Right ventricle myocardium superior (tissue), 1 donor: Measurements from ENCODE around the gene NCS1. TPM values are rescaled to one million over a fixed set of nuclear protein-coding genes. Genes with fewer than 3 reads are reported as not detected.
"Not testable (repeated sequence)": the region's sequence is repeated elsewhere in the genome, so short reads cannot be mapped to it uniquely, and the experiment has no call there.

ENCODE experiments used
- ATAC-seq: fragments of 200-7000 bp; cut with Tn5 transposase; one replicate; pipeline ENCODE4 v1.9.1; 2020; ENCODE audit warnings: mild to moderate bottlenecking; ENCODE audit not compliant: poor library complexity
- DNase-seq: peaks from one replicate; pipeline ENCODE4 v3.0.0-alpha.2; 2020
- intact Hi-C: fragments of 100-400 bp; cut with DNase I; formaldehyde crosslinking; loops from one replicate; pipeline ENCODE4 v1.11.2; 2022
- total RNA-seq: library from RNA; stranded (reverse); fragmentation: NEBNext Ultra II Directional; extraction: Animal tissue kit (Norgen Biotek cat#: 25700); gene quantifications from one replicate; pipeline ENCODE4 v1.2.1, GENCODE V29; 2021
- donor health status: DM: no; HTN: yes; CAD: no; lungs with severe emphysema.

Gene NCS1
- total RNA-seq, 1 donor from 2014 or later = 5.0 TPM

- intact Hi-C loops = loop anchor here (5.0 kb wide), 1 partner anchor 355 kb away; no protein-coding TSS in a partner anchor
- ATAC-seq (no peak), DNase-seq (no peak)
Measured at GRCh38 chr9:130242270-130243014, 70.2 kb downstream of the NCS1 start.

GRCh38 chr9:130243015-130243881, 71.0 kb downstream of the NCS1 start:
- DNase-seq = peak; percentile 89
- peak; percentile 82 for ATAC-seq
- intact Hi-C loops = loop anchor here (5.0 kb wide), 1 partner anchor 356 kb away; no protein-coding TSS in a partner anchor

DNA sequence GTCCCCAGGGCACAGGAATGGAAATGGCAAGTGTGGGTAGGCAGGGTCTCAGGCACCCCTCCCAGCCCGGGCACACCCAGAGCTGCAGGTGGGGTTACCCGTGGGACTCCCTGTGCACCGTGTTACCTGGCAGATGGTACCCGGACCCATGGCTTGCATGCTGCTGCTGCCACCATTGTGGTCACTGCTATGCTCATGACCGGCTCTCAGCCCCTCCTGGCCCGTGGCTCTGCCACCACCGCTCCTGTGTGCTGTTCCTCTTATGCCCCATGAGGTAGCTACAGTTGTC, 71.6 kb downstream of the NCS1 start:
- ATAC-seq (no peak), DNase-seq (no peak)
- intact Hi-C loops = loop anchor here (5.0 kb wide), 1 partner anchor 357 kb away; no protein-coding TSS in a partner anchor

- DNase-seq (no peak), ATAC-seq (no peak)
- intact Hi-C loops = loop anchor here (5.0 kb wide), 1 partner anchor 357 kb away; no protein-coding TSS in a partner anchor
Measured at GRCh38 chr9:130244548-130245165, 72.5 kb downstream of the NCS1 start.

GRCh38 chr9:130245474-130245873, 73.3 kb downstream of the NCS1 start:
- ATAC-seq (no peak), DNase-seq (no peak)
- intact Hi-C loops = no loop called here

DNA sequence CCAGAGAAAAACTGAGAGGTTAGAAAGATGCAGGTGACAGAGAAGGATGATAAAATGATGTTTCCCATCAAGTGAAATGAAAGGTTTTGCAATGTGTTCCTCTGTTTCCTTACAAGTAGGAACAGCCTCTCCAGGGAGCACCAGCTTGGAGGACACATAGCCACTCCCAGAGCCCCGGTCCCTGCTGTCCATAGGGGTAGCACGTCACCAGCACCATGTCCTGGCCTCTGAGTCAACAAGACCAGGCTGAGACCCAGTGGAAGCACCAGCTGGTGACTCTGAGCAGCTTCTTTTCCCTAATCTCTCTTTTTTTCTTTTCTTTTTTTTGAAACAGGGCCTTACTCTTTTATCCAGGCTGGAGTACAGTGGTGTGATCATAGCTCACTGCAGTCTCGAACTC, 73.9 kb downstream of the NCS1 start:
- intact Hi-C loops = no loop called here
- no peak for DNase-seq
- no peak for ATAC-seq

DNA sequence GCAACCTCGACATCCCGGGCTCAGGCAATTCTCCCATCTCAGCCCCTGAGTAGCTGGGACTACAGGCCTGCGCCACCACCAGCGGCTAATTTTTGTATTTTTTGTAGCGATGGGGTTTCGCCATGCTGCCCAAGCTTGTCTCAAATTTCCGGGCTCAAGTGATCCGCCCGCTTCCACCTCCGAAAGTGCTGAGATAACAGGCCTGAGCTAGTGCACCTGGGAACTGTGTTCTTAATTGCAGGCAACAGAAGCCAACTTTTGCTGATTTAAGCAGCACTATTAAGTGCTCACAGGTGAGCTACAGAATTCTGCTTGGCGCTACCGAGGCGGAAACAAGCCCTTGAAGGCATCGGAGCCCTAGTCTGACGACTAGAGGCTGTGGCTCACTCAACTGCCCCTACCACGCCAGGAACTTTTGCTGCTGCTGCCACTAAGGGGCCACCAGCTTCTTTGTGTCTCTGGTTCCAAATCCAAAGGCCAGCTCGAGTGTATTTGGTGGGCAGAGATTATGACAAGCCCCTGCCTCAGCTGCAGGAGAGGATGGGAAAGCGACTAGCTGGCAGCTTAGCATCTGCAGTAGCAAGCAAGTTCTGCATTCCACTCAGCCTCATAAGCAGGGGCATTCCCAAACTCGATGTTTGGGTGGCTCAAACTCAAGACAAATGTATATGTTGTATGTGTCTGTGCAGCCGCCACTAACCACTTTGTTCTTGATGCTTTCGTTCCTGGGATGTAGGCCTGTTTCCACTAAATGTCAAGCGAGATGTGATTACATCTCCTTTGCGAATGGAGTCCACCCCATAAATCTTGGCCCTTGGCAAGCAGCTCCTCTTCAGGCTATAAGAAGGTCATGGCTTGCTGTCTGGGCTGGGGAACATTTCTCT, 82.8 kb downstream of the NCS1 start:
- intact Hi-C loops = no loop called here
- DNase-seq = no peak
- ATAC-seq = no peak

GRCh38 chr9:130255631-130256134, 83.5 kb downstream of the NCS1 start:
- intact Hi-C loops = no loop called here
- DNase-seq (no peak), ATAC-seq (no peak)

- ATAC-seq (no peak), DNase-seq (no peak)
- intact Hi-C loops = no loop called here
Measured at GRCh38 chr9:130256644-130257043, 84.4 kb downstream of the NCS1 start.

- intact Hi-C loops, DNase-seq: not testable (repeated sequence)
Measured at GRCh38 chr9:130258137-130258536, 85.9 kb downstream of the NCS1 start.

GRCh38 chr9:130259044-130259443, 86.8 kb downstream of the NCS1 start:
- intact Hi-C loops = no loop called here
- ATAC-seq = no peak
- DNase-seq = no peak

More at GRCh38 chr9:130258137-130258536, 85.9 kb downstream of the NCS1 start:
- ATAC-seq = not testable (repeated sequence)

GRCh38 chr9:130260816-130261765, 88.9 kb downstream of the NCS1 start:
- no peak for DNase-seq
- intact Hi-C loops = loop anchor here (10.0 kb wide), 1 partner anchor 84 kb away; no protein-coding TSS in a partner anchor
- ATAC-seq = no peak

DNA sequence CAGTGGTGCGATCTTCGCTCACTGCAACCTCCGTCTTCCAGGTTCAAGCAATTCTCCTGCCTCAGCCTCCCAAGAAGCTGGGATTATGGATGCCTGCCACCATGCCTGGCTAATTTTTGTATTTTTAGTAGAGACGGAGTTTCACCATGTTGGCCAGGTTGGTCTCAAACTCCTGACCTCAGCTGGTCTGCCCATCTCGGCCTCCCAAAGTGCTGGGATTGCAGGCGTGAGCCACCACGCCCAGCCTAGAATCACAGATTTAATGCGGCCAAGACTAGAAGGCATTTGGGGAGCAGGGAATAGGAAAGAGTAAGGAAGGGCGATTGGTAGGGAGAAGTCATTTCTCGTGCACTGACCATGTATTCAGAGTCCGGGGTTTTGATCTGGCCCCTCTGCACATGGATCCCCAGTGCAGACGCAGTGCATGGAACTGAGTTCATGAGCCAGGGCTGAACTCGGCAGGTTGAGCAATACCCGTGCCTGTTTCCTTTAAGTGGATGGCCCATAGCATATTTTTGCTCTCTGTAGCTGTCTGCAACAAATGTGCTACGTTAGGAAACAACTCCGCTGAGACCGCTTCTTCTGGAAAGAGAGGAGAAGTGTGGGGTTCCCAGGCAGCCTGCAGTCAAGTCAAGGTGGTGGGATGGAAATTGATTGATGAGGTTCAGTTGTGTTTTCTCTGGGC, 90.0 kb downstream of the NCS1 start:
- ATAC-seq = no peak

GRCh38 chr9:130262771-130263170, 90.6 kb downstream of the NCS1 start:
- no peak for DNase-seq
- no peak for ATAC-seq
- intact Hi-C loops = loop anchor here (10.0 kb wide), 1 partner anchor 82 kb away; no protein-coding TSS in a partner anchor

More for the DNA sequence above, 90.0 kb downstream of the NCS1 start:
- intact Hi-C loops = loop anchor here (10.0 kb wide), 1 partner anchor 83 kb away; no protein-coding TSS in a partner anchor
- no peak for DNase-seq

DNA sequence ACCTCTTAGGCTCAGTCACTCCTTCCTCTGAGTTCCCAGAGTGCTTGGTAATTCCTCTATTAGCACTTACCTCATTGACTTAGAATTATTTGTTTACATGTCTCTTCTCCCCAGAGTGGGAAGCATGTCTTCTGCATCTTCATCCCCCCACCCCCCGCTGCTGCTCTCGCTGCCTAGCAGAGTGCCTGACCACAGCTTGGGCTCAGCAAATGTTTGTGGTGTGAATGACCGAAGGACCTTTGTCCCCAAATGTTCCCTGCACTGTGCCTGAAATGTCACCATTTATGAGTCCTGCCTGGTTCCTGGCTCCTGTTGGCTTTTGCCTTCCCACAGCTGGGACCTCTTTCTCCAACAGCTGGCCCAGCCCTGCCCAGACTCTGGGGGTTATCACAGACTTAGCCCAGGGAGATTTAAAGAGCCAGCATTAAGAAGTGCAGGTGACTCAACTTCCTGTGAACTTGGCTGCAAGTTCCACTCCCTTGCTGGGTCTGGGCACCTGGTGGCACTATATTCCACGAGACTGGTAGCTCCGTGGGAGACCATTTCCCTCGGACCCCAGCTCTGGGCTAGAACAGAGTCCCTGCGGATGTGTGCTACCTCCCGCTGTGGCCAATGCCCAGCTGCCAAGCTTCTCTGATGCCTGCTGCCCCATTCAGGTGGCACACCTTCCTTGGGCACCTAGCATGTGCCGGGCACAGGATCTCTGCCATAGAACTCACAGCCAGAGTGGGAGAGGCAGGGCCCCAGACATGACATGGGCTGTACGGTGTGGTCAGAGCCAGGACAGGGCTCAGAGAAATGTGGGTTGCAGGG, 91.6 kb downstream of the NCS1 start:
- ATAC-seq (peak; percentile 27), DNase-seq (no peak)
- intact Hi-C loops = loop anchor here (10.0 kb wide), 1 partner anchor 81 kb away; no protein-coding TSS in a partner anchor
